GM13977 (cell line): ENCODE data around the gene BEND3.

ENCODE experiments used
- DNase-seq: peaks from one replicate; pipeline ENCODE4 v3.0.0; 2012; ENCODE audit warnings: low spot score
- in situ Hi-C: fragments of 300-500 bp; cut with MboI; formaldehyde crosslinking; loops from one replicate; pipeline ENCODE4 v1.12.0; 2022; ENCODE audit warnings: low sequenced_read_pairs, low pct_unique_long_range_greater_than_20kb, mixed read lengths, inconsistent platforms; ENCODE audit not compliant: unreplicated experiment
- TF ChIP-seq, protein P1 (sequence below): IDR thresholded peaks from 2 replicates; pipeline ENCODE4 v1.5.1; 2012; ENCODE audit warnings: mild to moderate bottlenecking, control low read depth; ENCODE audit not compliant: insufficient read depth; ENCODE audit errors: extremely low read depth, missing control alignments

BEND3 gene

DNA sequence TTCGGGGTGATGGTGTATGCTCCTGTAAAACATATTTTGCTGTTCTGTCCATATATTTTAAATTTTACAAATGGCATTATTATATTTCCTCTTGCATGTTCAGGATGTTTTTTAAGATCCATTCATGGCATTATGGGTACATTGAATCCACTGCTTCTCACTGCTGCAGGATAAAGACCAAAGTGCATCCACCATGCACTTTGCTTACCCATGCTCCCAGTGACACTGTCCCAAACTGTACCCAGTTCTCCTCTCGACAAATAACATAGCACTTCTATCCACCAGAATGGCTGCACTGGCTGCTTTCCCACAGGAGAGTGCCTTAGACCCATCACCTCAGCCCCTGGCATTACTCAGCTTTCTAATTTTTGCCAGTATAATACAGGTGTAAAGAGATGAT, 57.6 kb downstream of the BEND3 start:
- DNase-seq = no peak
- in situ Hi-C loops = no loop called here
- TF ChIP-seq, protein P1, sequence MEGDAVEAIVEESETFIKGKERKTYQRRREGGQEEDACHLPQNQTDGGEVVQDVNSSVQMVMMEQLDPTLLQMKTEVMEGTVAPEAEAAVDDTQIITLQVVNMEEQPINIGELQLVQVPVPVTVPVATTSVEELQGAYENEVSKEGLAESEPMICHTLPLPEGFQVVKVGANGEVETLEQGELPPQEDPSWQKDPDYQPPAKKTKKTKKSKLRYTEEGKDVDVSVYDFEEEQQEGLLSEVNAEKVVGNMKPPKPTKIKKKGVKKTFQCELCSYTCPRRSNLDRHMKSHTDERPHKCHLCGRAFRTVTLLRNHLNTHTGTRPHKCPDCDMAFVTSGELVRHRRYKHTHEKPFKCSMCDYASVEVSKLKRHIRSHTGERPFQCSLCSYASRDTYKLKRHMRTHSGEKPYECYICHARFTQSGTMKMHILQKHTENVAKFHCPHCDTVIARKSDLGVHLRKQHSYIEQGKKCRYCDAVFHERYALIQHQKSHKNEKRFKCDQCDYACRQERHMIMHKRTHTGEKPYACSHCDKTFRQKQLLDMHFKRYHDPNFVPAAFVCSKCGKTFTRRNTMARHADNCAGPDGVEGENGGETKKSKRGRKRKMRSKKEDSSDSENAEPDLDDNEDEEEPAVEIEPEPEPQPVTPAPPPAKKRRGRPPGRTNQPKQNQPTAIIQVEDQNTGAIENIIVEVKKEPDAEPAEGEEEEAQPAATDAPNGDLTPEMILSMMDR = no peak

DNA sequence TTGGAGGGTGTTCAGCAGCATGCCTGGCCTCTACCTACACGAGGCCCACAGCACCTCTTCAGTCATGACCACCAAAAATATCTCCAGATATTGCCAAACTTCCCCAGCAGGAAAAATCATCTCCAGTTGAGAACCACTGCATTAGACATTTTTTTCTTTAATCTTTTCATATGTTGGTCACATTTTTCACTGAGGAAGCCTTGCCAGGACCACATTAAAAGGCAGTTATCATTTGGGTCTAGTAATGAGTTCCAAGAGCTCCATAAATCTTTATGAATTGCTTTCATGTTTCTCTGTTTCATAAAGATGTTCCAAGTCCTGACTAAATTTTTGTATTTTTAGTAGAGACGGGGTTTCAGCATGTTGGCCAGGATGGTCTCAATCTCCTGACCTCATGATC, 58.5 kb downstream of the BEND3 start:
- no peak for DNase-seq
- in situ Hi-C loops = no loop called here
- TF ChIP-seq, protein P1 = no peak

DNA sequence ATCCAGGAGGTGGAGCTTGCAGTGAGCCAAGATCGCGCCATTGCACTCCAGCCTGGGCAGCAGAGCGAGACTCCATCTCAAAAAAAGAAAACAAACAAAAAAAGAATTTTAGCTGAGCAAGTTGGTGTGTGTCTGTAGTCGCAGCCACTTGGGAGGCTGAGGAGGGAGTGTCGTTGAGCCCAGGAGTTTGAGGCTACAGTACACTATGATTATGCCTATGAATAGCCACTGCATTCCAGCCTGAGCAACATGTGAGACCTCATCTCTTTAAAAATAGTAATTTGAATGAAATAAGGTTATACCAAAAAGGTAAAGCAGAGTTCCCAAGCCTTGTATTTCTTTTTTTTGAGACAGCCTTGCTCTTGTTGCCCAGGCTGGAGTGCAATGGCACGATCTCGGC, 67.5 kb downstream of the BEND3 start:
- in situ Hi-C loops = no loop called here
- no peak for DNase-seq
- TF ChIP-seq, protein P1 = no peak

DNA sequence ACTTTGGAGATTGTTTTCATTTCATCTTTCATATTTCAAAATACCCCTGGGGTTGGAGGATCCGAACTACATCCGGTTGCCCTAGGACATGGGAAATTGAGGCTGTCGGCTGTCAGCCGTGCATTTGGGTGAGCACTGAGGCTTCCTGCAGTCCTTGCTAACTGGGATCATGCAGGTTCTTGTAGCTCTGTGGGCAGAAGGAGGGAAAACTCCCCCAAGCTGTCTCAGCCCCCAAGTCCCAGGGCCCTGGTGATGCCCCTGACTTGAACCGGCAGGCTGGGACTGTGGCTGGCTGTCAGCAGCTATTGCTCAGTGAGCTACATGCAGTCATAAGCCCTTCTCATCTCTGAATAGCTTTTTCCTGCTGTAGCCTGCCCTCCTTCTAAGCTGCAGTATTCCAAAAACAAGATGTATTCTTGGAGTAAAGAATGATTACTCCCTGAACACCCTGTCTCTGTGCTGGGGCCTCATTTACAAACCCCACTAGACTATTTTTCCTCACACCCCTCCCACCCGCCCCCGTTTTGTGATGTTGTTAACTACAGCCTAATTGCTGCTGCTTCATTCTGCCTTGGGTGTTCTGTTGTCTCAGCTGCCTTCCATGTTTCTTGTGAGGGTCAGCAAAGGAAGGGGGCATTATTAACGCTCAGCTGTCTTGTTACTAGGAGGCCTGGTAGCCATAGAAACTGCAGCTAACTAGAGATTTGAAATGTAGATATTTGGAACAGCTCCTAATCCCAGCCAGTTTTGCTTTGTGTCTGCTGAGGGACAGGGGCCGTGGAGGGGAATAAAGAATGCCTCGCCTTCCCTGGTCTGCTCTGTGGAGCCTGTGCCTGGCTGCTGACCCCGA, 69.3 kb downstream of the BEND3 start:
- in situ Hi-C loops = no loop called here
- no peak for DNase-seq
- TF ChIP-seq, protein P1 = no peak

DNA sequence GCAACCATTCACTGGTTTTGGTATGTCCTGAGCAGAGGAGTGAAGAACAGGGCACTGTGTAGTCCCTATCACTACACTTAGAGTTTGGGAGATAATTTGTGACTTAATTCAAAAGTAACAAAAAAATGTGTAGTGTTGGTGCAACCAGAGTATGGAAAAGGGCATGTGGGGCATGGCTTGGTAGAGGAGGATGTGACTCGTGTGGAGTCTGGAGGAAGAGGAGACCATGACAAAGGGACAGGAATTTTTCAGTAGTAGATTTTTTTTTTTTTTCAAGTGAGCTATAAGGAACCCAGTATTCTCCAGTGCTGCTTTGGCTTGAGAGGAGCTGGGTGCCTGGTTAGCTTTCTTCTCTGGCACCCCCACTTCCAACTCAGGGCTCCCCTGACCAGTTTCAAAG, 82.2 kb downstream of the BEND3 start:
- TF ChIP-seq, protein P1 = no peak
- DNase-seq = no peak
- in situ Hi-C loops = no loop called here

DNA sequence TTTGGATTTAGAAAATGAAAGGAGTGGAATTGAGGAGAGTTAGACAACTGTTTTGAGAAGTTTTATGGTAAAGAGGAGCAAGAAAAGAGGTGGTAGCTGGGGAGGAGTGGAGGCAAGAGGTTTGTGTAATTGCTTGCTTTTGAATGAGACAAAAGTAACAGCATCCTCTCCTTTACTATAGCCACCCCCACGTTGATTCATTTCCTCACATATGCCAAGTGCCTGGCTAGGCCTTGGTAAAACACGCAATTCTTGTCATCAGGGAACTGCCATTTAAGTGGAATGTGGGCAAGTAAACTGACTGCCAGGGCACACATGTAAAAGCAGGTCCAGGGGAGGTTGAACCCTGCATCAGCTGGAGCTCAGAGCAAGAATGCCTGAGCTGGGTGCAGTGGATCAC, 83.3 kb downstream of the BEND3 start:
- TF ChIP-seq, protein P1 = no peak
- in situ Hi-C loops = no loop called here
- DNase-seq = no peak
